Measurements from ENCODE around the gene LIN52. TPM values are rescaled to one million over a fixed set of nuclear protein-coding genes. Genes with fewer than 3 reads are reported as not detected.

Gene LIN52
- total RNA-seq, 1 donor from 2014 or later, result 13.4 TPM

- Mint-ChIP-seq H3K9me3 (ENCODE audit: low read depth) (no peaks in the 10 kb centered on the region), H3K4me3 (ENCODE audit: low read depth) (peak overlapping the region; percentile 19), H3K27ac (peak overlapping the region; percentile 54), H3K4me1 (ENCODE audit: low read depth) (peaks cover 31% of the 10 kb centered on the region), H3K36me3 (ENCODE audit: insufficient read depth) (peaks cover 5% of the 10 kb centered on the region), H3K27me3 (no peaks in the 10 kb centered on the region)
- TF ChIP-seq, protein P1, sequence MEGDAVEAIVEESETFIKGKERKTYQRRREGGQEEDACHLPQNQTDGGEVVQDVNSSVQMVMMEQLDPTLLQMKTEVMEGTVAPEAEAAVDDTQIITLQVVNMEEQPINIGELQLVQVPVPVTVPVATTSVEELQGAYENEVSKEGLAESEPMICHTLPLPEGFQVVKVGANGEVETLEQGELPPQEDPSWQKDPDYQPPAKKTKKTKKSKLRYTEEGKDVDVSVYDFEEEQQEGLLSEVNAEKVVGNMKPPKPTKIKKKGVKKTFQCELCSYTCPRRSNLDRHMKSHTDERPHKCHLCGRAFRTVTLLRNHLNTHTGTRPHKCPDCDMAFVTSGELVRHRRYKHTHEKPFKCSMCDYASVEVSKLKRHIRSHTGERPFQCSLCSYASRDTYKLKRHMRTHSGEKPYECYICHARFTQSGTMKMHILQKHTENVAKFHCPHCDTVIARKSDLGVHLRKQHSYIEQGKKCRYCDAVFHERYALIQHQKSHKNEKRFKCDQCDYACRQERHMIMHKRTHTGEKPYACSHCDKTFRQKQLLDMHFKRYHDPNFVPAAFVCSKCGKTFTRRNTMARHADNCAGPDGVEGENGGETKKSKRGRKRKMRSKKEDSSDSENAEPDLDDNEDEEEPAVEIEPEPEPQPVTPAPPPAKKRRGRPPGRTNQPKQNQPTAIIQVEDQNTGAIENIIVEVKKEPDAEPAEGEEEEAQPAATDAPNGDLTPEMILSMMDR (IDR thresholded peaks at IDR 0.05; ENCODE audit: unreplicated experiment), result no peak
- no peak for DNase-seq (ENCODE audit: low spot score, unreplicated experiment)
These were observed 49.2 kb downstream of the LIN52 start for GRCh38 chr14:74133833-74134481.

DNA sequence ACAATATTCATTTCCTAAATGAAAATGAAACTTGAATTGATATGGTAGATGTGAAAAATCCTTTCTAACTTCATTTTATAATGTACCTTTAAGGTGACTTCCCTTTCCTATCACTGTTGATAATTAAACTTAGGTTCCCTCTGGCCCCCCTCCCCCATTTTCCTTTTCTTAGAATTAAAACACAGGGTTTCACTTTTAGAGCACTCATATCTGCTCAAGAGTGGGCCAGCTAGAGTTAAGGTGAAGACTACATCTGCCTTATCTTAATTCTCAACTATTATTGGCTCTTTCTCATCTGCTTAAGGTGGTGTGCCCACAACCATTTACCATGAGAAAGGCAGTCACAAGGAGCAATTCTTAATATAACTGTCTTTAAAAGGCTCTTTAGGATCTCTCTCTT lies 49.7 kb downstream of the LIN52 start:
- peak overlapping the region; percentile 19 for H3K4me3 Mint-ChIP-seq (ENCODE audit: low read depth)
- H3K36me3 Mint-ChIP-seq (ENCODE audit: insufficient read depth), result peaks cover 3% of the 10 kb centered on the region
- no peaks in the 10 kb centered on the region for H3K27me3 Mint-ChIP-seq
- H3K27ac Mint-ChIP-seq, result peak overlapping the region; percentile 78
- H3K4me1 Mint-ChIP-seq (ENCODE audit: low read depth), result peaks cover 31% of the 10 kb centered on the region
- TF ChIP-seq, protein P1 (IDR thresholded peaks at IDR 0.05; ENCODE audit: unreplicated experiment), result no peak
- H3K9me3 Mint-ChIP-seq (ENCODE audit: low read depth), result no peaks in the 10 kb centered on the region
- DNase-seq (ENCODE audit: low spot score, unreplicated experiment), result no peak

DNA sequence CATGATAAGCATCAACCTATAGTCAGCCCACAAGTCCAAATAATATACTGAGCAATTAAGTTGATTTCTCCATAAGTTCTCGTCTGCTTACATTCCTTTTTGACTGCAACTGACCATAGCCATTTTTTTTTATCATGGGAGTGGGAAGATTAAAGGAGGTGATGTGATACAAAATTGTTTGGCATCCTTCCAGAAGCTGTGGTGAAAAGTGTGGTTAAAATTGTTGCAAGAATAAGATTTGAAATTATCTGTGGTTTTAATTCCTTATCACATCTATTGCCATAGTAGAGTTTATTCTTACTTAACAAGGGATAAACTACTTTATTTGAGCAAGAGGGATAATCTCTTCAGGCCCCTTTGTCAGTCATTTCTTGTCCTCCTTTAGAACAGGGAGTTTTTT lies 50.7 kb downstream of the LIN52 start:
- TF ChIP-seq, protein P1 (IDR thresholded peaks at IDR 0.05; ENCODE audit: unreplicated experiment), result no peak
- H3K9me3 Mint-ChIP-seq (ENCODE audit: low read depth), result no peaks in the 10 kb centered on the region
- H3K36me3 Mint-ChIP-seq (ENCODE audit: insufficient read depth), result peaks cover 3% of the 10 kb centered on the region
- no peak for DNase-seq (ENCODE audit: low spot score, unreplicated experiment)
- no peak overlapping the region for H3K4me3 Mint-ChIP-seq (ENCODE audit: low read depth)
- no peaks in the 10 kb centered on the region for H3K27me3 Mint-ChIP-seq
- peaks cover 34% of the 10 kb centered on the region for H3K4me1 Mint-ChIP-seq (ENCODE audit: low read depth)
- peak overlapping the region; percentile 78 for H3K27ac Mint-ChIP-seq

GRCh38 chr14:74140374-74140850 lies 55.7 kb downstream of the LIN52 start:
- TF ChIP-seq, protein P1 (IDR thresholded peaks at IDR 0.05; ENCODE audit: unreplicated experiment), result no peak
- Mint-ChIP-seq H3K36me3 (ENCODE audit: insufficient read depth) (peaks cover 3% of the 10 kb centered on the region), H3K27me3 (no peaks in the 10 kb centered on the region), H3K4me1 (ENCODE audit: low read depth) (peaks cover 19% of the 10 kb centered on the region), H3K27ac (no peak overlapping the region), H3K4me3 (ENCODE audit: low read depth) (no peak overlapping the region), H3K9me3 (ENCODE audit: low read depth) (no peaks in the 10 kb centered on the region)
- no peak for DNase-seq (ENCODE audit: low spot score, unreplicated experiment)

DNA sequence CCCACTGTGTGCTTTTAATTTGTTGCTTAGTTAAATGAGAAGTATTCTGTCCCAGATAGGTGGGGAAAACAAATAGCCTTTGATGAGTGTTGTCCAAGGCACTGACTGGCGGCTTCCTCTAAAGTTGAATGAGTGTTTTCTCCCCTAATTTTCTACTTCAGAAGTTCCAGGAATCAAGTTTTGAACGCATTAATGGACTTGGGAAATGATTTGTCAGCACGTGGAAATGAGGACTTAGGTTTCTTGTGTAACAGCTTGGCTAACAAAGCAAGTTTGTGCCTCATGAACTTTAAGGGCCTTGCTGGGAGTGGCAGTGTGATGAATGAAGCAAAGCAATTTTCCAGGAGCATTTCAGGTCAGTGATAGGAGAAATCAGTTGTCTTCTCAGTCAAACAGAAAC lies 56.9 kb downstream of the LIN52 start:
- TF ChIP-seq, protein P1 (IDR thresholded peaks at IDR 0.05; ENCODE audit: unreplicated experiment), result no peak
- Mint-ChIP-seq H3K4me1 (ENCODE audit: low read depth) (peaks cover 15% of the 10 kb centered on the region), H3K27me3 (no peaks in the 10 kb centered on the region), H3K36me3 (ENCODE audit: insufficient read depth) (peaks cover 3% of the 10 kb centered on the region), H3K27ac (peak overlapping the region; percentile 16), H3K4me3 (ENCODE audit: low read depth) (no peak overlapping the region), H3K9me3 (ENCODE audit: low read depth) (no peaks in the 10 kb centered on the region)
- no peak for DNase-seq (ENCODE audit: low spot score, unreplicated experiment)
